IMR-90 (cell line): ENCODE results near the gene AVPR1B.

Source experiments
- BHLHE40 ChIP-seq: fragments of 150-350 bp; IDR thresholded peaks from 2 replicates; pipeline ENCODE4 v1.6.1; 2016; ENCODE audit warnings: mild to moderate bottlenecking, low read depth, low read length
- CEBPB ChIP-seq: IDR thresholded peaks from 2 replicates; pipeline ENCODE4 v1.6.1; 2012; ENCODE audit warnings: low read depth, low read length, improper control_type of control experiment
- CTCF ChIP-seq: conservative IDR thresholded peaks from 2 replicates; pipeline ENCODE4 v1.5.1; 2012; ENCODE audit warnings: mild to moderate bottlenecking, low read depth, low read length, improper control_type of control experiment
- FOS ChIP-seq: fragments of 150-350 bp; IDR thresholded peaks from 2 replicates; pipeline ENCODE4 v1.6.1; 2016; ENCODE audit warnings: low read depth, low read length
- MAFK ChIP-seq: IDR thresholded peaks from 2 replicates; pipeline ENCODE4 v1.6.1; 2012; ENCODE audit warnings: low read depth, low read length, improper control_type of control experiment
- MAZ ChIP-seq: IDR thresholded peaks from 2 replicates; pipeline ENCODE4 v1.6.1; 2012; ENCODE audit warnings: low read depth, mild to moderate bottlenecking, low read length, improper control_type of control experiment, moderate library complexity, borderline replicate concordance
- MXI1 ChIP-seq: IDR thresholded peaks from 2 replicates; pipeline ENCODE4 v1.6.1; 2012; ENCODE audit warnings: low read depth, mild to moderate bottlenecking, low read length, moderate library complexity, borderline replicate concordance
- NFE2L2 ChIP-seq: fragments of 150-350 bp; IDR thresholded peaks from 2 replicates; pipeline ENCODE4 v1.6.1; 2016; ENCODE audit warnings: low read depth, mild to moderate bottlenecking, low read length
- POLR2A ChIP-seq: IDR thresholded peaks from 2 replicates; pipeline ENCODE4 v1.6.1; 2012; ENCODE audit warnings: mild to moderate bottlenecking, low read depth, low read length
- TF ChIP-seq, protein P1 (sequence below): fragments of 150-350 bp; IDR thresholded peaks from 2 replicates; pipeline ENCODE4 v1.6.1; 2017; ENCODE audit warnings: mild to moderate bottlenecking, antibody characterized with exemption, low read length, low read depth

DNA sequence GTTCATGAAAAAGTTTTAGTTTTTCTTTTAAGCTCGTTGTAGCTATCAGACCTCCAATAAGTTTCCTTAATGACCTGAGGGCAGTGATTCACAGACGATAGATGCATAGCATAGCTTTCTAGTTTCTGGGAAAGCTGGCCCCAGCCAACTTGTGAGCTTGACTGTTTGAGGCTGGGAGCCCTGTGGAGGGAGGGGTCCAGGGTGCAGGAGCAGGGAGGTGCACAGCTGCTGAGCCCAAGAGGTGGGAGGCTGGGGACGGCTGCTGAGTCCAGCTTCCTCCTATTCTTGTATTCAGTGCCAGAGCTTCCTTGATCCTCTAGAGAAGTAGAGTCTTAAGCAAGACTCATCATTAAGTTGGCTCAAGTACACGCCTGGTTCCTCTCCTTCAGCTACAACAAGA, 11.0 kb upstream of the AVPR1B start:
- TF ChIP-seq NFE2L2, result no peak
- no peak for TF ChIP-seq CTCF
- TF ChIP-seq, protein P1, sequence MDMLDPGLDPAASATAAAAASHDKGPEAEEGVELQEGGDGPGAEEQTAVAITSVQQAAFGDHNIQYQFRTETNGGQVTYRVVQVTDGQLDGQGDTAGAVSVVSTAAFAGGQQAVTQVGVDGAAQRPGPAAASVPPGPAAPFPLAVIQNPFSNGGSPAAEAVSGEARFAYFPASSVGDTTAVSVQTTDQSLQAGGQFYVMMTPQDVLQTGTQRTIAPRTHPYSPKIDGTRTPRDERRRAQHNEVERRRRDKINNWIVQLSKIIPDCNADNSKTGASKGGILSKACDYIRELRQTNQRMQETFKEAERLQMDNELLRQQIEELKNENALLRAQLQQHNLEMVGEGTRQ, result no peak
- no peak for TF ChIP-seq CEBPB
- no peak for TF ChIP-seq POLR2A
- no peak for TF ChIP-seq MAZ
- no peak for TF ChIP-seq MAFK
- no peak for TF ChIP-seq MXI1
- no peak for TF ChIP-seq FOS
- TF ChIP-seq BHLHE40, result no peak
